A549 (cell line): ENCODE data around the gene JPT1. TPM values are rescaled to one million over a fixed set of nuclear protein-coding genes. Genes with fewer than 3 reads are reported as not detected.

Experiments used
- ATAC-seq, 2 experiments: fragments of 200-7000 bp in 1 of 2; fragments of >200 bp in 1 of 2; cut with Nextera tagmentation in 1 of 2; cut with Tn5 transposase in 1 of 2; 3 replicates each; pipeline versions ENCODE4 v1.8.0 to v1.9.1; 2018 to 2020; ENCODE audit warnings: mild to moderate bottlenecking in 1 of 2, moderate library complexity in 1 of 2
- CTCF ChIA-PET: fragments of 300-600 bp; sonication (Branson Sonifier 250); formaldehyde crosslinking; extraction: SDS; loops from one replicate; lab custom pipeline; 2021; ENCODE audit warnings: antibody characterized with exemption, inconsistent platforms; lab: Yijun Ruan, JAX
- POLR2A ChIA-PET: fragments of 350-600 bp; formaldehyde crosslinking; extraction: SDS; loops from one replicate; lab custom pipeline; 2021; ENCODE audit warnings: antibody characterized with exemption, inconsistent platforms; lab: Yijun Ruan, JAX
- DNase-seq, 2 experiments: peaks; one replicate each; pipeline versions ENCODE4 v3.0.0 to v3.0.0-alpha.2; 2011 to 2016; ENCODE audit warnings: low read depth in 1 of 2, low spot score in 1 of 2
- FAIRE-seq: peaks from 2 replicates; lab custom pipeline; 2011; peaks lifted over from hg19 to GRCh38; lab: Jason Lieb, UNC
- H3K27ac ChIP-seq, 2 experiments: fragments of >200 bp; sonication (Bioruptor Twin); formaldehyde crosslinking; 3 replicates each; pipeline ENCODE4 v1.5.1; 2016 to 2017
- H3K4me1 ChIP-seq: fragments of >200 bp; sonication (Bioruptor Twin); formaldehyde crosslinking; 3 replicates; pipeline ENCODE4 v1.6.1; 2016
- H3K4me2 ChIP-seq: fragments of >200 bp; sonication (Bioruptor Twin); formaldehyde crosslinking; 3 replicates; pipeline ENCODE4 v1.6.1; 2016
- H3K4me3 ChIP-seq: fragments of >200 bp; sonication (Bioruptor Twin); formaldehyde crosslinking; 3 replicates; pipeline ENCODE4 v1.5.1; 2016
- H3K9me3 ChIP-seq: fragments of >200 bp; sonication (Bioruptor Twin); formaldehyde crosslinking; 3 replicates; pipeline ENCODE4 v1.6.1; 2016
- BHLHE40 ChIP-seq: IDR thresholded peaks from 2 replicates; pipeline ENCODE4 v1.6.1; 2012; ENCODE audit warnings: low read depth, low read length, inconsistent platforms
- CBX8 ChIP-seq: fragments of 200-600 bp; sonication (generic); IDR thresholded peaks from 2 replicates; pipeline ENCODE4 v1.6.1; 2016
- CHD2 ChIP-seq: fragments of 150-350 bp; IDR thresholded peaks from 2 replicates; pipeline ENCODE4 v1.6.1; 2014; ENCODE audit warnings: low read length; ENCODE audit not compliant: partially characterized antibody
- CHD4 ChIP-seq: fragments of 200-600 bp; sonication (generic); IDR thresholded peaks from 2 replicates; pipeline ENCODE4 v1.6.1; 2016; ENCODE audit warnings: antibody characterized with exemption, mild to moderate bottlenecking, borderline replicate concordance
- CTCF ChIP-seq: fragments of >200 bp; sonication (Bioruptor Twin); formaldehyde crosslinking; IDR thresholded peaks from 3 replicates; pipeline ENCODE4 v1.5.1; 2016
- E2F6 ChIP-seq: IDR thresholded peaks from 2 replicates; pipeline ENCODE4 v1.6.1; 2012; ENCODE audit warnings: low read depth, borderline replicate concordance
- EHMT2 ChIP-seq: fragments of 200-600 bp; sonication (generic); IDR thresholded peaks from 2 replicates; pipeline ENCODE4 v1.6.1; 2016; ENCODE audit warnings: antibody characterized with exemption, low read depth, mild to moderate bottlenecking, moderate library complexity
- ELK1 ChIP-seq: fragments of 150-350 bp; IDR thresholded peaks from 2 replicates; pipeline ENCODE4 v1.6.1; 2014; ENCODE audit warnings: low read depth, mild to moderate bottlenecking, low read length
- ESRRA ChIP-seq: fragments of 150-350 bp; IDR thresholded peaks from 2 replicates; pipeline ENCODE4 v1.6.1; 2014; ENCODE audit warnings: mild to moderate bottlenecking, low read length, borderline replicate concordance
- FOSB ChIP-seq: fragments of 250-450 bp; sonication (Bioruptor Pico); IDR thresholded peaks from 2 replicates; pipeline ENCODE4 v1.5.0; 2020; ENCODE audit warnings: mild to moderate bottlenecking, moderate library complexity
- HDAC2 ChIP-seq: fragments of 200-600 bp; sonication (generic); IDR thresholded peaks from 2 replicates; pipeline ENCODE4 v1.6.1; 2016
- HEYL ChIP-seq: fragments of 250-450 bp; sonication (Bioruptor Pico); IDR thresholded peaks from 2 replicates; pipeline ENCODE4 v1.8.0; 2021; ENCODE audit warnings: mild to moderate bottlenecking, moderate library complexity
- HMGXB4 ChIP-seq: fragments of 250-450 bp; sonication (Bioruptor Pico); IDR thresholded peaks from 2 replicates; pipeline ENCODE4 v1.5.0; 2021; ENCODE audit warnings: mild to moderate bottlenecking, moderate library complexity, borderline replicate concordance
- HOXA7 ChIP-seq: fragments of 250-450 bp; sonication (Bioruptor Pico); IDR thresholded peaks from 2 replicates; pipeline ENCODE4 v1.5.0; 2020; ENCODE audit warnings: mild to moderate bottlenecking, moderate library complexity
- HOXB5 ChIP-seq: fragments of 250-450 bp; sonication (Bioruptor Pico); IDR thresholded peaks from 2 replicates; pipeline ENCODE4 v1.5.0; 2020; ENCODE audit warnings: mild to moderate bottlenecking, moderate library complexity
- JUN ChIP-seq, 2 experiments: fragments of >200 bp; sonication (Bioruptor Twin); formaldehyde crosslinking; IDR thresholded peaks; 2 replicates in 1 of 2; 3 replicates in 1 of 2; pipeline ENCODE4 v1.6.1; 2016 to 2017
- JUNB ChIP-seq: fragments of >200 bp; sonication (Bioruptor Twin); formaldehyde crosslinking; IDR thresholded peaks from 2 replicates; pipeline ENCODE4 v1.6.1; 2016
- KDM5A ChIP-seq: fragments of 200-600 bp; sonication (generic); IDR thresholded peaks from 2 replicates; pipeline ENCODE4 v1.6.1; 2016; ENCODE audit warnings: antibody characterized with exemption, mild to moderate bottlenecking
- NPAS2 ChIP-seq: fragments of 250-450 bp; sonication (Bioruptor Pico); IDR thresholded peaks from 2 replicates; pipeline ENCODE4 v1.8.0; 2022; ENCODE audit warnings: mild to moderate bottlenecking, moderate library complexity, borderline replicate concordance
- PHF8 ChIP-seq: fragments of 200-600 bp; sonication (generic); IDR thresholded peaks from 2 replicates; pipeline ENCODE4 v1.6.1; 2016; ENCODE audit warnings: low read depth, mild to moderate bottlenecking, antibody characterized with exemption, moderate library complexity, borderline replicate concordance
- POLR2AphosphoS2 ChIP-seq: conservative IDR thresholded peaks from 2 replicates; pipeline ENCODE4 v1.6.1; 2012; ENCODE audit warnings: low read length, improper control_type of control experiment, inconsistent platforms
- REST ChIP-seq: fragments of 200-600 bp; sonication (generic); IDR thresholded peaks from 2 replicates; pipeline ENCODE4 v1.6.1; 2016; ENCODE audit warnings: antibody characterized with exemption, mild to moderate bottlenecking, moderate library complexity
- SREBF2 ChIP-seq: fragments of 450-650 bp; IDR thresholded peaks from 2 replicates; pipeline ENCODE4 v1.6.1; 2014; ENCODE audit warnings: mild to moderate bottlenecking, moderate library complexity
- TFCP2L1 ChIP-seq: fragments of 250-450 bp; sonication (Bioruptor Pico); IDR thresholded peaks from 2 replicates; pipeline ENCODE4 v1.5.0; 2021; ENCODE audit warnings: mild to moderate bottlenecking
- TP53 ChIP-seq: fragments of 250-450 bp; sonication (Bioruptor Pico); IDR thresholded peaks from 2 replicates; pipeline ENCODE4 v1.5.0; 2021; ENCODE audit warnings: mild to moderate bottlenecking, moderate library complexity
- ZC3H11A ChIP-seq: fragments of 450-650 bp; IDR thresholded peaks from 2 replicates; pipeline ENCODE4 v1.6.1; 2014; ENCODE audit warnings: antibody characterized with exemption, mild to moderate bottlenecking
- ZNF302 ChIP-seq: fragments of 250-450 bp; sonication (Bioruptor Pico); IDR thresholded peaks from 2 replicates; pipeline ENCODE4 v1.9.0; 2021; ENCODE audit warnings: inconsistent platforms, mild to moderate bottlenecking, moderate library complexity
- ZSCAN20 ChIP-seq: fragments of 250-450 bp; sonication (Bioruptor Pico); IDR thresholded peaks from 2 replicates; pipeline ENCODE4 v1.8.0; 2022; ENCODE audit warnings: mild to moderate bottlenecking, moderate library complexity
- WGBS: methylation state at CpG from one replicate; pipeline ENCODE4 v1.1.6; 2017; ENCODE audit errors: missing lambda C conversion rate; 5-methylcytosine and 5-hydroxymethylcytosine counted together
- polyA plus RNA-seq, 4 experiments: library from polyadenylated mRNA; depleted of rRNA in 3 of 4; stranded (reverse); fragments of >200 nt; fragmentation: RNase III in 1 of 4; extraction: RNeasy Plus Mini Kit Qiagen cat#74134 plus additional on column Dnase treatment in 1 of 4; gene quantifications; 2 replicates in 3 of 4; 3 replicates in 1 of 4; pipeline ENCODE4 v1.2.3, GENCODE V29; 2011 to 2017

The JPT1 gene
- polyA plus RNA-seq, 2 of the 4 experiments (the other 2 are of a cell fraction): 196 to 623 TPM

GRCh38 chr17:75131278-75132017 lies 22.9 kb downstream of the JPT1 start, which contains the start of gene NT5C (continued):
- TF ChIP-seq HEYL (CRISPR knock-in tag) (no peak), CHD4 (0 out of 2 replicates have a peak, but pooled peaks have one; percentile 62), HDAC2 (peak; percentile 45; the same call in 1 of the 2 replicates), CTCF (peak; percentile 95), ESRRA (no peak), TFCP2L1 (CRISPR knock-in tag) (no peak), ZC3H11A (no peak), PHF8 (peak; percentile 98), BHLHE40 (peak; percentile 97), E2F6 (peak; percentile 79), CHD2 (no peak), JUN (IDR thresholded peaks at IDR 0.05) (peak; percentile 86 to 98), JUNB (no peak)

- ChIA-PET CTCF (interaction anchor here (0.6 to 62.2 kb wide), 33 partner anchors 14 to 617 kb away, joined by 3 to 3429 read pairs (median 5); partner anchors contain the start of genes ARMC7, ATP5PD, CDR2L and JPT1), POLR2A (interaction anchor here (0.6 to 7.0 kb wide), 14 partner anchors 8 to 140 kb away, joined by 3 to 70 read pairs (median 4); partner anchors contain the start of genes ARMC7, JPT1, MIF4GD and MRPL58)
- peak; percentile 81 to 86 for DNase-seq
- Histone ChIP-seq H3K27ac (peak overlapping the region; percentile 97), H3K9me3 (no peaks in the 10 kb centered on the region), H3K4me2 (peak overlapping the region; percentile 87), H3K4me1 (peaks cover 47% of the 10 kb centered on the region), H3K4me3 (peak overlapping the region; percentile 89)
- 10% methylated on average over 22 of the region's 29 CpGs for WGBS
- no peak for FAIRE-seq
- ATAC-seq: peak; percentile 66 to 74
- no peak for TF ChIP-seq CBX8
- no peak for TF ChIP-seq ZSCAN20 (CRISPR knock-in tag)
- no peak for TF ChIP-seq ELK1
- no peak for TF ChIP-seq NPAS2
- no peak for TF ChIP-seq FOSB (CRISPR knock-in tag)
- TF ChIP-seq HOXA7 (CRISPR knock-in tag): no peak
- TF ChIP-seq REST: no peak
- no peak for TF ChIP-seq HDAC2
- no peak for TF ChIP-seq EHMT2
- TF ChIP-seq KDM5A: no peak
- no peak for TF ChIP-seq ZNF302 (CRISPR knock-in tag)
- no peak for TF ChIP-seq TP53 (CRISPR knock-in tag)
- no peak for TF ChIP-seq SREBF2
- TF ChIP-seq HMGXB4 (CRISPR knock-in tag): no peak
- TF ChIP-seq HEYL (CRISPR knock-in tag): no peak
- TF ChIP-seq POLR2AphosphoS2: no peak
- no peak for TF ChIP-seq HOXB5 (CRISPR knock-in tag)
- no peak for TF ChIP-seq JUNB
Observed at GRCh38 chr17:75130632-75131277, 23.6 kb downstream of the JPT1 start.
